Measurements from ENCODE around the gene HSF5. TPM values are rescaled to one million over a fixed set of nuclear protein-coding genes. Genes with fewer than 3 reads are reported as not detected.

HSF5 gene
- total RNA-seq, 4 donors from 2014 or later: not detected

GRCh38 chr17:58375256-58375655, 113.0 kb downstream of the HSF5 start:
- H3K27ac ChIP-seq: no peak overlapping the region
- peaks cover 19% of the 10 kb centered on the region for H3K4me1 ChIP-seq
- WGBS: 70% methylated on average over 5 of the region's 5 CpGs
- DNase-seq (ENCODE audit: low spot score in 2 of 2): no peak
- H3K9me3 ChIP-seq: no peaks in the 10 kb centered on the region
- no peaks in the 10 kb centered on the region for H3K27me3 ChIP-seq
- no peaks in the 10 kb centered on the region for H3K36me3 ChIP-seq
- H3K4me3 ChIP-seq: no peak overlapping the region
- TF ChIP-seq POLR2A (IDR thresholded peaks at IDR 0.05) (no peak), CTCF (IDR thresholded peaks at IDR 0.05) (no peak), POLR2AphosphoS5 (IDR thresholded peaks at IDR 0.05) (no peak)

DNA sequence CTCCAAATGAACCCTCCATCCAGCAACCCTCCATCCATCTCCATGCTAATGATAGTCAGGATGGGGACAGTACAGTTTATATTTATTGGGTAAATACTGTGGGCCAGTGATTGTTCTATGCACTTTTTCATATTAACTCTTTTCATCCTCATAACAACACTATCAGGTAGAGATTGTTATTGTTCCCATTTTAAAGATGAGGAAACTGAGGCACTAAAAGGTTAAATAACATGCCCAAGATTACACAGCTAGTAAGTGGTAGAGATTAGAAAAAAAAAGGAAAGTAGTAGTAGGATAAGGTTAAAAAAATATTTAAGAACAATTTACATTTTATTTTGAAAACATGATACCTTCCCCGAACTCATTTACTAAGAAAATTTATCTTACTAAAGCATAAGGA, 114.3 kb downstream of the HSF5 start:
- 98% methylated on average over 1 of the region's 1 CpG for WGBS
- Histone ChIP-seq H3K36me3 (no peaks in the 10 kb centered on the region), H3K9me3 (no peaks in the 10 kb centered on the region), H3K27ac (no peak overlapping the region), H3K4me1 (peaks cover 25% of the 10 kb centered on the region), H3K4me3 (no peak overlapping the region), H3K27me3 (no peaks in the 10 kb centered on the region)
- no peak for DNase-seq (ENCODE audit: low spot score in 2 of 2)
- no peak for TF ChIP-seq POLR2AphosphoS5 (IDR thresholded peaks at IDR 0.05)
- TF ChIP-seq CTCF (IDR thresholded peaks at IDR 0.05): no peak
- no peak for TF ChIP-seq EP300 (IDR thresholded peaks at IDR 0.05)
- no peak for TF ChIP-seq POLR2A (IDR thresholded peaks at IDR 0.05)

- Histone ChIP-seq H3K9me3 (no peaks in the 10 kb centered on the region), H3K27ac (no peak overlapping the region), H3K4me3 (no peak overlapping the region), H3K4me1 (peaks cover 25% of the 10 kb centered on the region), H3K36me3 (no peaks in the 10 kb centered on the region), H3K27me3 (no peaks in the 10 kb centered on the region)
- 80% methylated on average over 5 of the region's 5 CpGs for WGBS
- TF ChIP-seq POLR2AphosphoS5 (IDR thresholded peaks at IDR 0.05) (no peak), POLR2A (IDR thresholded peaks at IDR 0.05) (no peak), EP300 (IDR thresholded peaks at IDR 0.05) (no peak), CTCF (IDR thresholded peaks at IDR 0.05) (no peak)
- DNase-seq (ENCODE audit: low spot score in 2 of 2): no peak
Observed at GRCh38 chr17:58373003-58373402, 115.2 kb downstream of the HSF5 start.

- H3K27me3 ChIP-seq: no peaks in the 10 kb centered on the region
- peaks cover 15% of the 10 kb centered on the region for H3K4me1 ChIP-seq
- H3K9me3 ChIP-seq: no peaks in the 10 kb centered on the region
- DNase-seq (ENCODE audit: low spot score in 2 of 2): no peak
- no peak overlapping the region for H3K4me3 ChIP-seq
- WGBS: 68% methylated on average over 6 of the region's 6 CpGs
- no peak overlapping the region for H3K27ac ChIP-seq
- no peaks in the 10 kb centered on the region for H3K36me3 ChIP-seq
- TF ChIP-seq POLR2AphosphoS5 (IDR thresholded peaks at IDR 0.05) (no peak), EP300 (IDR thresholded peaks at IDR 0.05) (no peak), POLR2A (IDR thresholded peaks at IDR 0.05) (no peak)
Observed at GRCh38 chr17:58371300-58371950, 116.8 kb downstream of the HSF5 start.

DNA sequence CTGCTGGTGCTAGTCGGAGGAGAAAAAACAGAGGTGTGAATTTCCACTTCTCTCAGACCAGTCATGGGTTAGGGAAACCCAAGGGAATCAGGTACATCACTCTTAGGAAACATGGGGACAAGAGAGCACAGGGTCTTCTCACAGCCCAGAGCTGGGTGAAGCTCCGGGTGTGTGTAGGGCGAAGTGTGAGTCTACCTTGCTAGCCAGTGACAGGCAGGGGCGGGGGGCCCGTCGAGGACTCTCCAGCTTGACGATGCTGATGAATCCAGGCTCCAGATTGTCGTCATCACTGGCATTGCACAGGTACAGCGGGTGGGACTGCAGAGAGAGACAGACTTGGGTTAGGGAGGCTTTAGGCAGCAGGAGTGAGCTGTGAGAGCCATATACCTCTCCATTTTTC, 117.5 kb downstream of the HSF5 start:
- Histone ChIP-seq H3K4me1 (peaks cover 17% of the 10 kb centered on the region), H3K36me3 (no peaks in the 10 kb centered on the region), H3K4me3 (no peak overlapping the region), H3K27ac (no peak overlapping the region), H3K27me3 (no peaks in the 10 kb centered on the region), H3K9me3 (no peaks in the 10 kb centered on the region)
- no peak for DNase-seq (ENCODE audit: low spot score in 2 of 2)
- WGBS: 94% methylated on average over 9 of the region's 9 CpGs
- TF ChIP-seq EP300 (IDR thresholded peaks at IDR 0.05): no peak
- TF ChIP-seq CTCF (IDR thresholded peaks at IDR 0.05): no peak

GRCh38 chr17:58370309-58370708, 117.9 kb downstream of the HSF5 start:
- Histone ChIP-seq H3K27ac (no peak overlapping the region), H3K4me1 (peaks cover 22% of the 10 kb centered on the region), H3K27me3 (no peaks in the 10 kb centered on the region), H3K9me3 (no peaks in the 10 kb centered on the region), H3K36me3 (no peaks in the 10 kb centered on the region), H3K4me3 (no peak overlapping the region)
- no peak for TF ChIP-seq POLR2AphosphoS5 (IDR thresholded peaks at IDR 0.05)
- no peak for TF ChIP-seq EP300 (IDR thresholded peaks at IDR 0.05)
- no peak for TF ChIP-seq POLR2A (IDR thresholded peaks at IDR 0.05)
- no peak for TF ChIP-seq CTCF (IDR thresholded peaks at IDR 0.05)
- no peak for DNase-seq (ENCODE audit: low spot score in 2 of 2)
- WGBS: 91% methylated on average over 5 of the region's 5 CpGs

All from suprapubic skin (tissue), 4 donors.